Measurements from ENCODE around the gene ATG4C. TPM values are rescaled to one million over a fixed set of nuclear protein-coding genes. Genes with fewer than 3 reads are reported as not detected.
A peak's percentile ranks its signal among the peaks of the same experiment; 100 is the strongest.
"Not testable (repeated sequence)": the region's sequence is repeated elsewhere in the genome, so short reads cannot be mapped to it uniquely, and the experiment has no call there.

The ATG4C gene
- total RNA-seq, 1 donor from 2014 or later = 39.5 TPM

GRCh38 chr1:62753031-62753965 lies 30.6 kb upstream of the ATG4C start:
- Histone ChIP-seq H3F3A (ENCODE audit: low read depth) (no peaks in the 10 kb centered on the region), H4K20me1 (ENCODE audit: low read depth) (no peaks in the 10 kb centered on the region), H3K4me1 (peaks cover 4% of the 10 kb centered on the region), H3K36me3 (no peaks in the 10 kb centered on the region), H3K27ac (no peak overlapping the region), H2AFZ (replicated peaks) (no peak overlapping the region), H3K4me3 (no peak overlapping the region), H3K27me3 (no peaks in the 10 kb centered on the region), H3K4me2 (no peak overlapping the region), H3K9me3 (ENCODE audit: low read depth) (no peaks in the 10 kb centered on the region), H3K79me2 (ENCODE audit: low read depth) (no peaks in the 10 kb centered on the region), H3K9ac (no peak overlapping the region)
- H3K27ac Mint-ChIP-seq = no peak overlapping the region
- peaks cover 5% of the 10 kb centered on the region for H3K36me3 Mint-ChIP-seq
- DNase-seq (ENCODE audit: low spot score) = no peak
- H3K27me3 Mint-ChIP-seq (ENCODE audit: insufficient read depth, low read depth) = peaks cover 5% of the 10 kb centered on the region
- no peak for TF ChIP-seq EZH2phosphoT487 (IDR thresholded peaks at IDR 0.05)
- TF ChIP-seq EZH2 (IDR thresholded peaks at IDR 0.05) = no peak
- TF ChIP-seq CTCF (IDR thresholded peaks at IDR 0.05) = no peak
- H3K9me3 Mint-ChIP-seq = peaks cover 9% of the 10 kb centered on the region
- peaks cover 9% of the 10 kb centered on the region for H3K4me1 Mint-ChIP-seq
- no peak overlapping the region for H3K4me3 Mint-ChIP-seq

GRCh38 chr1:62754938-62755337 lies 29.0 kb upstream of the ATG4C start:
- not testable (repeated sequence) for H2AFZ ChIP-seq (replicated peaks); H3K4me1 ChIP-seq; H3K36me3 ChIP-seq; H3K27ac ChIP-seq; H3K27me3 Mint-ChIP-seq (ENCODE audit: insufficient read depth, low read depth); H3K4me3 Mint-ChIP-seq; H3K27ac Mint-ChIP-seq; H3K4me3 ChIP-seq; H3K9ac ChIP-seq; H3K9me3 Mint-ChIP-seq; DNase-seq (ENCODE audit: low spot score); H3F3A ChIP-seq (ENCODE audit: low read depth); H3K27me3 ChIP-seq; H3K36me3 Mint-ChIP-seq; H3K4me2 ChIP-seq; H4K20me1 ChIP-seq (ENCODE audit: low read depth); H3K9me3 ChIP-seq (ENCODE audit: low read depth); H3K79me2 ChIP-seq (ENCODE audit: low read depth); H3K4me1 Mint-ChIP-seq

GRCh38 chr1:62756255-62756884 lies 27.6 kb upstream of the ATG4C start:
- H3K9ac ChIP-seq; H3K27me3 Mint-ChIP-seq (ENCODE audit: insufficient read depth, low read depth); H3K4me3 Mint-ChIP-seq; H3K36me3 ChIP-seq; H3K79me2 ChIP-seq (ENCODE audit: low read depth); H3K36me3 Mint-ChIP-seq; H3K27ac Mint-ChIP-seq; H4K20me1 ChIP-seq (ENCODE audit: low read depth); H3K27me3 ChIP-seq; H3K4me3 ChIP-seq; H3K9me3 ChIP-seq (ENCODE audit: low read depth); H3K27ac ChIP-seq; H3K4me1 Mint-ChIP-seq; H3K4me2 ChIP-seq; DNase-seq (ENCODE audit: low spot score); H3F3A ChIP-seq (ENCODE audit: low read depth); H3K4me1 ChIP-seq: not testable (repeated sequence)
- peaks cover 16% of the 10 kb centered on the region for H3K9me3 Mint-ChIP-seq
- H2AFZ ChIP-seq (replicated peaks) = peak overlapping the region; percentile 87

GRCh38 chr1:62759232-62759875 lies 24.6 kb upstream of the ATG4C start:
- H3K4me1 ChIP-seq; H3K36me3 Mint-ChIP-seq; H3K4me3 ChIP-seq; DNase-seq (ENCODE audit: low spot score); H3K27ac Mint-ChIP-seq; H3K9ac ChIP-seq; H4K20me1 ChIP-seq (ENCODE audit: low read depth); H3K79me2 ChIP-seq (ENCODE audit: low read depth); H3F3A ChIP-seq (ENCODE audit: low read depth); H3K27me3 Mint-ChIP-seq (ENCODE audit: insufficient read depth, low read depth); H3K36me3 ChIP-seq; H3K27ac ChIP-seq; H2AFZ ChIP-seq (replicated peaks); H3K27me3 ChIP-seq; H3K4me3 Mint-ChIP-seq; H3K4me2 ChIP-seq; H3K9me3 ChIP-seq (ENCODE audit: low read depth): not testable (repeated sequence)
- Mint-ChIP-seq H3K4me1 (peaks cover 11% of the 10 kb centered on the region), H3K9me3 (peaks cover 18% of the 10 kb centered on the region)

- H3K4me1 Mint-ChIP-seq = peaks cover 11% of the 10 kb centered on the region
- not testable (repeated sequence) for H3K36me3 Mint-ChIP-seq; H3K79me2 ChIP-seq (ENCODE audit: low read depth); H4K20me1 ChIP-seq (ENCODE audit: low read depth); H3K27me3 ChIP-seq; H3K36me3 ChIP-seq; H3K9ac ChIP-seq; H3K9me3 ChIP-seq (ENCODE audit: low read depth); H3K4me3 Mint-ChIP-seq; H3K27ac Mint-ChIP-seq; H3F3A ChIP-seq (ENCODE audit: low read depth); H2AFZ ChIP-seq (replicated peaks); H3K4me3 ChIP-seq; H3K4me1 ChIP-seq; H3K27me3 Mint-ChIP-seq (ENCODE audit: insufficient read depth, low read depth); H3K4me2 ChIP-seq; H3K27ac ChIP-seq; DNase-seq (ENCODE audit: low spot score)
- peaks cover 15% of the 10 kb centered on the region for H3K9me3 Mint-ChIP-seq
Observed at GRCh38 chr1:62760021-62760782, 23.7 kb upstream of the ATG4C start.

GRCh38 chr1:62761223-62761870 lies 22.6 kb upstream of the ATG4C start:
- not testable (repeated sequence) for H3K27ac Mint-ChIP-seq; H3K4me3 ChIP-seq; H3K4me1 ChIP-seq; H3K4me3 Mint-ChIP-seq; H3K79me2 ChIP-seq (ENCODE audit: low read depth); H3K4me1 Mint-ChIP-seq; H3K36me3 Mint-ChIP-seq; H3K9me3 ChIP-seq (ENCODE audit: low read depth); H3K27me3 ChIP-seq; DNase-seq (ENCODE audit: low spot score); H3K27me3 Mint-ChIP-seq (ENCODE audit: insufficient read depth, low read depth); H3K9ac ChIP-seq; H3K4me2 ChIP-seq; H3K27ac ChIP-seq; H2AFZ ChIP-seq (replicated peaks); H3F3A ChIP-seq (ENCODE audit: low read depth); H4K20me1 ChIP-seq (ENCODE audit: low read depth); H3K36me3 ChIP-seq
- H3K9me3 Mint-ChIP-seq = peaks cover 12% of the 10 kb centered on the region

Data from neural progenitor cell (in vitro differentiated cells).